ENCODE results near the gene B3GALT5. TPM values are rescaled to one million over a fixed set of nuclear protein-coding genes. Genes with fewer than 3 reads are reported as not detected.

B3GALT5 gene
- total and polyA plus RNA-seq, 8 donors, result 0.12 to 8.3 (median 2.7) TPM; not detected in 1

GRCh38 chr21:39620856-39621255 lies 8.1 kb downstream of the B3GALT5 start:
- TF ChIP-seq EP300 (IDR thresholded peaks at IDR 0.05) (no peak), POLR2A (IDR thresholded peaks at IDR 0.05) (no peak), POLR2AphosphoS5 (IDR thresholded peaks at IDR 0.05) (no peak), CTCF (IDR thresholded peaks at IDR 0.05) (no peak)
- H3K27me3 ChIP-seq, result no peaks in the 10 kb centered on the region

GRCh38 chr21:39625211-39625895 lies 12.6 kb downstream of the B3GALT5 start:
- no peaks in the 10 kb centered on the region for H3K36me3 ChIP-seq
- peak in 1 of 2 donors; percentile 67 for DNase-seq
- WGBS, 5 donors, result 36 to 57% (median 49%) methylated on average over 12 of the region's 12 CpGs
- intact Hi-C loops (cut with DNase I; ENCODE audit: low total_unique reads), result no loop called here
- H3K4me1 ChIP-seq, result no peaks in the 10 kb centered on the region
- no peak overlapping the region for H3K4me3 ChIP-seq
- TF ChIP-seq POLR2A (IDR thresholded peaks at IDR 0.05), result no peak
- no peak for TF ChIP-seq EP300 (IDR thresholded peaks at IDR 0.05)
- peak in 1 of 3 donors; percentile 8 for TF ChIP-seq POLR2AphosphoS5 (IDR thresholded peaks at IDR 0.05)
- no peak for TF ChIP-seq CTCF (IDR thresholded peaks at IDR 0.05)
- no peaks in the 10 kb centered on the region for H3K9me3 ChIP-seq
- no peak overlapping the region for H3K27ac ChIP-seq
- H3K27me3 ChIP-seq, result peaks cover 0 to 9% (median 0%) of the 10 kb centered on the region in 3 donors

More at GRCh38 chr21:39620856-39621255, 8.1 kb downstream of the B3GALT5 start:
- no peak for DNase-seq
- intact Hi-C loops (cut with DNase I; ENCODE audit: low total_unique reads), result no loop called here
- H3K4me3 ChIP-seq, result no peak overlapping the region
- peaks cover 0 to 6% (median 0%) of the 10 kb centered on the region in 4 donors for H3K4me1 ChIP-seq
- no peak overlapping the region for H3K27ac ChIP-seq
- no peaks in the 10 kb centered on the region for H3K36me3 ChIP-seq
- H3K9me3 ChIP-seq, result no peaks in the 10 kb centered on the region

- Histone ChIP-seq H3K4me3 (no peak overlapping the region), H3K9me3 (no peaks in the 10 kb centered on the region), H3K27me3 (peaks cover 0 to 9% (median 0%) of the 10 kb centered on the region in 3 donors), H3K36me3 (no peaks in the 10 kb centered on the region), H3K27ac (no peak overlapping the region), H3K4me1 (peaks cover 0 to 4% (median 0%) of the 10 kb centered on the region in 4 donors)
- TF ChIP-seq POLR2A (IDR thresholded peaks at IDR 0.05), result no peak
- TF ChIP-seq CTCF (IDR thresholded peaks at IDR 0.05), result no peak
- TF ChIP-seq POLR2AphosphoS5 (IDR thresholded peaks at IDR 0.05), result no peak
- no peak for TF ChIP-seq EP300 (IDR thresholded peaks at IDR 0.05)
- 68 to 82% (median 81%) methylated on average over 8 of the region's 8 CpGs for WGBS, 5 donors
- no peak for DNase-seq
- intact Hi-C loops (cut with DNase I; ENCODE audit: low total_unique reads), result no loop called here
Measured at GRCh38 chr21:39628385-39628784, 15.6 kb downstream of the B3GALT5 start.

- peaks cover 0 to 9% (median 0%) of the 10 kb centered on the region in 3 donors for H3K27me3 ChIP-seq
- peaks cover 0 to 7% (median 0%) of the 10 kb centered on the region in 4 donors for H3K4me1 ChIP-seq
- no peaks in the 10 kb centered on the region for H3K36me3 ChIP-seq
- no peak overlapping the region for H3K27ac ChIP-seq
- H3K9me3 ChIP-seq, result no peaks in the 10 kb centered on the region
- WGBS, 5 donors, result 60 to 69% (median 63%) methylated on average over 8 of the region's 8 CpGs
- no peak for TF ChIP-seq CTCF (IDR thresholded peaks at IDR 0.05)
- TF ChIP-seq POLR2AphosphoS5 (IDR thresholded peaks at IDR 0.05), result no peak
- no peak for TF ChIP-seq EP300 (IDR thresholded peaks at IDR 0.05)
- no peak for TF ChIP-seq POLR2A (IDR thresholded peaks at IDR 0.05)
- intact Hi-C loops (cut with DNase I; ENCODE audit: low total_unique reads), result no loop called here
- H3K4me3 ChIP-seq, result no peak overlapping the region
- DNase-seq, result no peak
Measured at GRCh38 chr21:39630191-39630591, 17.5 kb downstream of the B3GALT5 start.
